ENCODE data around the gene BTBD18.

DNA sequence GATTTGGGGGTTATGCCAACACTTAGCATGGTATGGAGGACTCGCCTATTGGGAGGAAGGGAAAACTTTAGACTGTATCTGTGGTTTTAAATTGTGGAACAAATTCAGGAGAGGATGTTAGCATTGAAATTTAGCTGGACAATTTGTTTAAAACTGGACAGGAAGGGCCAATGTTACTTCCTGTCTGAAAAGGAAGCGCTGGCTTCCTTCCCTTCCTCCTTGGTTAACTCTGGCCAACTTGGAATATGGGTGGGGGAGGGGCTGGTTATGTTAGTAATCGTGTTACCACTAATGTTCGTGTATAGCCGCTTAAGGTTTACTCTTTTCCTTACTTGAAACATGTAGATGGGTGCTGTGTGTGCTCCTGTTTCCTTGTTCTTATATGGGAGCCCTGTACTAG lies 23.9 kb upstream of the BTBD18 start:
- TF ChIP-seq, protein P1, sequence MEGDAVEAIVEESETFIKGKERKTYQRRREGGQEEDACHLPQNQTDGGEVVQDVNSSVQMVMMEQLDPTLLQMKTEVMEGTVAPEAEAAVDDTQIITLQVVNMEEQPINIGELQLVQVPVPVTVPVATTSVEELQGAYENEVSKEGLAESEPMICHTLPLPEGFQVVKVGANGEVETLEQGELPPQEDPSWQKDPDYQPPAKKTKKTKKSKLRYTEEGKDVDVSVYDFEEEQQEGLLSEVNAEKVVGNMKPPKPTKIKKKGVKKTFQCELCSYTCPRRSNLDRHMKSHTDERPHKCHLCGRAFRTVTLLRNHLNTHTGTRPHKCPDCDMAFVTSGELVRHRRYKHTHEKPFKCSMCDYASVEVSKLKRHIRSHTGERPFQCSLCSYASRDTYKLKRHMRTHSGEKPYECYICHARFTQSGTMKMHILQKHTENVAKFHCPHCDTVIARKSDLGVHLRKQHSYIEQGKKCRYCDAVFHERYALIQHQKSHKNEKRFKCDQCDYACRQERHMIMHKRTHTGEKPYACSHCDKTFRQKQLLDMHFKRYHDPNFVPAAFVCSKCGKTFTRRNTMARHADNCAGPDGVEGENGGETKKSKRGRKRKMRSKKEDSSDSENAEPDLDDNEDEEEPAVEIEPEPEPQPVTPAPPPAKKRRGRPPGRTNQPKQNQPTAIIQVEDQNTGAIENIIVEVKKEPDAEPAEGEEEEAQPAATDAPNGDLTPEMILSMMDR (IDR thresholded peaks at IDR 0.05), result no peak
- no peak for TF ChIP-seq POLR2A (IDR thresholded peaks at IDR 0.05)
